Measurements from ENCODE around the gene HBG1. TPM values are rescaled to one million over a fixed set of nuclear protein-coding genes. Genes with fewer than 3 reads are reported as not detected.

Gene HBG1
- total RNA-seq, 3 donors from 2014 or later (not counting 1 experiment from before 2014, with no cell fraction given), result not detected

- H3K4me1 Mint-ChIP-seq, result no peaks in the 10 kb centered on the region
- H3K27ac Mint-ChIP-seq, result no peak overlapping the region
- H3K9me3 Mint-ChIP-seq, result peaks cover 0 to 2% of the 10 kb centered on the region in 2 donors
- H3K4me3 Mint-ChIP-seq, result no peak overlapping the region
- H3K36me3 Mint-ChIP-seq, result no peaks in the 10 kb centered on the region
- intact Hi-C loops (cut with micrococcal nuclease), result no loop called here
- ATAC-seq (no peak), DNase-seq (no peak)
- Histone ChIP-seq H3K4me3 (ENCODE audit: low read length) (no peak overlapping the region), H3K36me3 (ENCODE audit: control insufficient read depth, insufficient read depth, low read length) (no peaks in the 10 kb centered on the region), H3K9me3 (ENCODE audit: control insufficient read depth, insufficient read depth, low read length) (peaks cover 2% of the 10 kb centered on the region), H3K4me1 (ENCODE audit: control insufficient read depth, insufficient read depth, low read length) (no peaks in the 10 kb centered on the region), H3K27ac (ENCODE audit: low read length) (no peak overlapping the region), H3K27me3 (ENCODE audit: control insufficient read depth, insufficient read depth, low read length) (no peaks in the 10 kb centered on the region)
- H3K27me3 Mint-ChIP-seq (ENCODE audit: low read depth in 2 of 2), result peaks cover 0 to 3% of the 10 kb centered on the region in 2 donors
- TF ChIP-seq CTCF (IDR thresholded peaks at IDR 0.05), result no peak
Measured at GRCh38 chr11:5198285-5198684, 51.4 kb downstream of the HBG1 start.

Other genes starting within 250 kb of the HBG1 start
- gene OR52J3, start 203.3 kb downstream of the HBG1 start, total RNA-seq, result not detected
- gene OR52E2, start 190.2 kb downstream of the HBG1 start, total RNA-seq, result not detected
- gene OR52E1, start 180.3 kb downstream of the HBG1 start, total RNA-seq, result not detected
- not detected for gene OR52A5, start 111.5 kb downstream of the HBG1 start, total RNA-seq
- gene OR52A1, start 95.1 kb downstream of the HBG1 start, total RNA-seq, result not detected
- gene OR51V1, start 49.2 kb downstream of the HBG1 start, total RNA-seq, result not detected
- 10 to 100 TPM in 1 of 3 donors, 1 to 10 TPM in 1, not detected in 1; 2.6 to 10.6 TPM for gene HBB, start 22.8 kb downstream of the HBG1 start, total RNA-seq
- not detected for gene HBD, start 15.4 kb downstream of the HBG1 start, total RNA-seq
- gene HBG2, start 4.9 kb upstream of the HBG1 start, total RNA-seq, result not detected
- not detected for gene HBE1, start 20.1 kb upstream of the HBG1 start, total RNA-seq
- gene OR51B4, start 52.1 kb upstream of the HBG1 start, total RNA-seq, result not detected
- not detected for gene OR51B2, start 74.4 kb upstream of the HBG1 start, total RNA-seq
- gene OR51B5, start 93.7 kb upstream of the HBG1 start, total RNA-seq, result not detected
- gene OR51B6, start 101.7 kb upstream of the HBG1 start, total RNA-seq, result not detected
- gene OR51M1, start 134.0 kb upstream of the HBG1 start, total RNA-seq, result not detected
- gene OR51Q1, start 172.3 kb upstream of the HBG1 start, total RNA-seq, result not detected
- gene OR51I1, start 191.7 kb upstream of the HBG1 start, total RNA-seq, result not detected
- gene OR51I2, start 199.5 kb upstream of the HBG1 start, total RNA-seq, result not detected
- gene OR52D1, start 238.8 kb upstream of the HBG1 start, total RNA-seq, result not detected